A549 (cell line): Measurements from ENCODE around the gene MAPK1IP1L. TPM values are rescaled to one million over a fixed set of nuclear protein-coding genes. Genes with fewer than 3 reads are reported as not detected.

Source experiments
- ATAC-seq, 2 experiments: fragments of 200-7000 bp in 1 of 2; fragments of >200 bp in 1 of 2; cut with Nextera tagmentation in 1 of 2; cut with Tn5 transposase in 1 of 2; 3 replicates each; pipeline versions ENCODE4 v1.8.0 to v1.9.1; 2018 to 2020; ENCODE audit warnings: mild to moderate bottlenecking in 1 of 2, moderate library complexity in 1 of 2
- CTCF ChIA-PET: fragments of 300-600 bp; sonication (Branson Sonifier 250); formaldehyde crosslinking; extraction: SDS; loops from one replicate; lab custom pipeline; 2021; ENCODE audit warnings: antibody characterized with exemption, inconsistent platforms; lab: Yijun Ruan, JAX
- POLR2A ChIA-PET: fragments of 350-600 bp; formaldehyde crosslinking; extraction: SDS; loops from one replicate; lab custom pipeline; 2021; ENCODE audit warnings: antibody characterized with exemption, inconsistent platforms; lab: Yijun Ruan, JAX
- DNase-seq, 2 experiments: peaks; one replicate each; pipeline versions ENCODE4 v3.0.0 to v3.0.0-alpha.2; 2011 to 2016; ENCODE audit warnings: low read depth in 1 of 2, low spot score in 1 of 2
- FAIRE-seq: peaks from 2 replicates; lab custom pipeline; 2011; peaks lifted over from hg19 to GRCh38; lab: Jason Lieb, UNC
- H3K27ac ChIP-seq, 2 experiments: fragments of >200 bp; sonication (Bioruptor Twin); formaldehyde crosslinking; 3 replicates each; pipeline ENCODE4 v1.5.1; 2016 to 2017
- H3K4me1 ChIP-seq: fragments of >200 bp; sonication (Bioruptor Twin); formaldehyde crosslinking; 3 replicates; pipeline ENCODE4 v1.6.1; 2016
- H3K4me2 ChIP-seq: fragments of >200 bp; sonication (Bioruptor Twin); formaldehyde crosslinking; 3 replicates; pipeline ENCODE4 v1.6.1; 2016
- H3K4me3 ChIP-seq: fragments of >200 bp; sonication (Bioruptor Twin); formaldehyde crosslinking; 3 replicates; pipeline ENCODE4 v1.5.1; 2016
- H3K9me3 ChIP-seq: fragments of >200 bp; sonication (Bioruptor Twin); formaldehyde crosslinking; 3 replicates; pipeline ENCODE4 v1.6.1; 2016
- BHLHE40 ChIP-seq: IDR thresholded peaks from 2 replicates; pipeline ENCODE4 v1.6.1; 2012; ENCODE audit warnings: low read depth, low read length, inconsistent platforms
- CBX2 ChIP-seq: fragments of 200-600 bp; sonication (generic); IDR thresholded peaks from 2 replicates; pipeline ENCODE4 v1.6.1; 2016; ENCODE audit warnings: low read depth, mild to moderate bottlenecking, borderline replicate concordance
- EHF ChIP-seq: fragments of 250-450 bp; sonication (Bioruptor Pico); IDR thresholded peaks from 2 replicates; pipeline ENCODE4 v1.5.0; 2020; ENCODE audit warnings: mild to moderate bottlenecking
- FOSL2 ChIP-seq, 2 experiments: fragments of 450-650 bp in 1 of 2; fragments of >200 bp in 1 of 2; sonication (Bioruptor Twin) in 1 of 2; formaldehyde crosslinking; IDR thresholded peaks; 2 replicates each; pipeline versions ENCODE4 v1.5.0 to v1.6.1; 2016 to 2020; ENCODE audit warnings: mild to moderate bottlenecking in 1 of 2, moderate library complexity in 1 of 2
- HES2 ChIP-seq: fragments of >200 bp; sonication (Bioruptor Twin); formaldehyde crosslinking; IDR thresholded peaks from 2 replicates; pipeline ENCODE4 v1.6.1; 2016
- JUNB ChIP-seq: fragments of >200 bp; sonication (Bioruptor Twin); formaldehyde crosslinking; IDR thresholded peaks from 2 replicates; pipeline ENCODE4 v1.6.1; 2016
- KDM5A ChIP-seq: fragments of 200-600 bp; sonication (generic); IDR thresholded peaks from 2 replicates; pipeline ENCODE4 v1.6.1; 2016; ENCODE audit warnings: antibody characterized with exemption, mild to moderate bottlenecking
- MAX ChIP-seq: IDR thresholded peaks from 2 replicates; pipeline ENCODE4 v1.6.1; 2012
- MYC ChIP-seq: IDR thresholded peaks from 2 replicates; pipeline ENCODE4 v1.6.1; 2012; ENCODE audit warnings: mild to moderate bottlenecking, inconsistent platforms, low read length, improper control_type of control experiment, borderline replicate concordance
- NFE2L2 ChIP-seq: fragments of 150-350 bp; conservative IDR thresholded peaks from 2 replicates; pipeline ENCODE4 v1.6.1; 2014; ENCODE audit warnings: low read length
- PBX3 ChIP-seq: IDR thresholded peaks from 2 replicates; pipeline ENCODE4 v1.6.1; 2012
- PHF8 ChIP-seq: fragments of 200-600 bp; sonication (generic); IDR thresholded peaks from 2 replicates; pipeline ENCODE4 v1.6.1; 2016; ENCODE audit warnings: low read depth, mild to moderate bottlenecking, antibody characterized with exemption, moderate library complexity, borderline replicate concordance
- POLR2A ChIP-seq: IDR thresholded peaks from 2 replicates; pipeline ENCODE4 v1.6.1; 2012; ENCODE audit warnings: mild to moderate bottlenecking, low read length
- REST ChIP-seq: fragments of 200-600 bp; sonication (generic); IDR thresholded peaks from 2 replicates; pipeline ENCODE4 v1.6.1; 2016; ENCODE audit warnings: antibody characterized with exemption, mild to moderate bottlenecking, moderate library complexity
- RNF2 ChIP-seq: fragments of 200-600 bp; sonication (generic); IDR thresholded peaks from 2 replicates; pipeline ENCODE4 v1.6.1; 2016; ENCODE audit warnings: low read depth, mild to moderate bottlenecking, antibody characterized with exemption, moderate library complexity, borderline replicate concordance
- SREBF2 ChIP-seq: fragments of 450-650 bp; IDR thresholded peaks from 2 replicates; pipeline ENCODE4 v1.6.1; 2014; ENCODE audit warnings: mild to moderate bottlenecking, moderate library complexity
- WGBS: methylation state at CpG from one replicate; pipeline ENCODE4 v1.1.6; 2017; ENCODE audit errors: missing lambda C conversion rate; 5-methylcytosine and 5-hydroxymethylcytosine counted together
- polyA plus RNA-seq, 4 experiments: library from polyadenylated mRNA; depleted of rRNA in 3 of 4; stranded (reverse); fragments of >200 nt; fragmentation: RNase III in 1 of 4; extraction: RNeasy Plus Mini Kit Qiagen cat#74134 plus additional on column Dnase treatment in 1 of 4; gene quantifications; 2 replicates in 3 of 4; 3 replicates in 1 of 4; pipeline ENCODE4 v1.2.3, GENCODE V29; 2011 to 2017

MAPK1IP1L gene
- polyA plus RNA-seq, 2 of the 4 experiments (the other 2 are of a cell fraction) = 42.9 to 72.3 TPM

- DNase-seq (no peak), ATAC-seq (no peak), FAIRE-seq (no peak)
- H3K27ac ChIP-seq = no peak overlapping the region
- WGBS = 90% methylated on average over 4 of the region's 4 CpGs
- TF ChIP-seq HES2 (no peak), PBX3 (no peak), NFE2L2 (no peak), FOSL2 (IDR thresholded peaks at IDR 0.05) (no peak), FOSL2 (CRISPR knock-in tag; IDR thresholded peaks at IDR 0.05) (no peak), MYC (no peak)
- no peaks in the 10 kb centered on the region for H3K4me1 ChIP-seq
- POLR2A ChIA-PET = no interaction called here
- no peak overlapping the region for H3K4me3 ChIP-seq
- CTCF ChIA-PET = no interaction called here
- no peak overlapping the region for H3K4me2 ChIP-seq
- H3K9me3 ChIP-seq = no peaks in the 10 kb centered on the region
These were observed 46.4 kb upstream of the MAPK1IP1L start for GRCh38 chr14:55005071-55005470.

GRCh38 chr14:55015006-55015405 is 36.4 kb upstream of the MAPK1IP1L start:
- DNase-seq (no peak), ATAC-seq (no peak), FAIRE-seq (no peak)
- 84% methylated on average over 2 of the region's 2 CpGs for WGBS
- H3K4me1 ChIP-seq = no peaks in the 10 kb centered on the region
- POLR2A ChIA-PET = no interaction called here
- H3K4me2 ChIP-seq = no peak overlapping the region
- CTCF ChIA-PET = interaction anchor here (0.6 kb wide), 1 partner anchor 141 kb away, joined by 3 read pairs; no protein-coding TSS in a partner anchor
- no peak overlapping the region for H3K27ac ChIP-seq
- no peak for TF ChIP-seq CBX2
- TF ChIP-seq PHF8 = no peak
- TF ChIP-seq POLR2A = no peak
- TF ChIP-seq EHF (CRISPR knock-in tag) = no peak
- TF ChIP-seq RNF2 = no peak
- TF ChIP-seq SREBF2 = no peak
- TF ChIP-seq REST = no peak
- no peak for TF ChIP-seq BHLHE40
- no peak for TF ChIP-seq JUNB
- TF ChIP-seq MAX = no peak
- TF ChIP-seq KDM5A = no peak
- no peaks in the 10 kb centered on the region for H3K9me3 ChIP-seq
- no peak overlapping the region for H3K4me3 ChIP-seq

- Histone ChIP-seq H3K4me2 (no peak overlapping the region), H3K27ac (no peak overlapping the region), H3K9me3 (no peaks in the 10 kb centered on the region), H3K4me1 (peaks cover 7% of the 10 kb centered on the region; the same call in 2 of the 3 replicates), H3K4me3 (no peak overlapping the region)
- DNase-seq (no peak), FAIRE-seq (no peak), ATAC-seq (no peak)
- POLR2A ChIA-PET = no interaction called here
- CTCF ChIA-PET = interaction anchor here (1.2 kb wide), 1 partner anchor 31 kb away, joined by 4 read pairs; the partner anchor contains the start of gene MAPK1IP1L
- TF ChIP-seq POLR2A (no peak), NFE2L2 (no peak), MAX (no peak)
- 95% methylated on average over 2 of the region's 2 CpGs for WGBS
These were observed 31.4 kb upstream of the MAPK1IP1L start for GRCh38 chr14:55019968-55020554.
